Muscle layer of colon (tissue), 2 donors: ENCODE measurements around the gene MGME1.
"Not testable (repeated sequence)": the region's sequence is repeated elsewhere in the genome, so short reads cannot be mapped to it uniquely, and the experiment has no call there.

Experiments
- H3K27ac ChIP-seq: one replicate; pipeline ENCODE4 v1.7.0; 2013; ENCODE audit warnings: low read depth, mild to moderate bottlenecking, low read length, moderate library complexity
- H3K27me3 ChIP-seq, 2 donors: one replicate each; pipeline ENCODE4 v1.7.0; 2013; ENCODE audit warnings: low read length in 2 of 2, mild to moderate bottlenecking in 2 of 2; ENCODE audit not compliant: insufficient read depth in 2 of 2, control insufficient read depth in 1 of 2
- H3K36me3 ChIP-seq: one replicate; pipeline ENCODE4 v1.7.0; 2013; ENCODE audit warnings: mild to moderate bottlenecking, low read length; ENCODE audit not compliant: insufficient read depth
- H3K4me1 ChIP-seq: one replicate; pipeline ENCODE4 v1.7.0; 2013; ENCODE audit warnings: mild to moderate bottlenecking, low read length; ENCODE audit not compliant: insufficient read depth
- H3K4me3 ChIP-seq, 2 donors: one replicate each; pipeline ENCODE4 v1.7.0; 2013; ENCODE audit warnings: low read length in 2 of 2, low read depth in 1 of 2, mild to moderate bottlenecking in 1 of 2, moderate library complexity in 1 of 2
- H3K9ac ChIP-seq: one replicate; pipeline ENCODE4 v1.7.0; 2013; ENCODE audit warnings: low read length
- H3K9me3 ChIP-seq: one replicate; pipeline ENCODE4 v1.7.0; 2013; ENCODE audit warnings: mild to moderate bottlenecking, low read length
- donor health status: abdominal sarcoma.
- donor health status: Adenocarcinoma of cecum.

The MGME1 gene

GRCh38 chr20:18018100-18018499 lies 49.3 kb downstream of the MGME1 start:
- no peak overlapping the region for H3K4me3 ChIP-seq
- H3K27me3 ChIP-seq: no peaks in the 10 kb centered on the region
- no peak overlapping the region for H3K27ac ChIP-seq
- H3K9me3 ChIP-seq: no peaks in the 10 kb centered on the region
- H3K9ac ChIP-seq: no peak overlapping the region
- H3K36me3 ChIP-seq: no peaks in the 10 kb centered on the region
- no peaks in the 10 kb centered on the region for H3K4me1 ChIP-seq

- no peaks in the 10 kb centered on the region for H3K9me3 ChIP-seq
- no peak overlapping the region for H3K27ac ChIP-seq
- no peaks in the 10 kb centered on the region for H3K36me3 ChIP-seq
- no peak overlapping the region for H3K9ac ChIP-seq
- no peak overlapping the region for H3K4me3 ChIP-seq
- no peaks in the 10 kb centered on the region for H3K27me3 ChIP-seq
- no peaks in the 10 kb centered on the region for H3K4me1 ChIP-seq
Observed at GRCh38 chr20:18019068-18019467, 50.2 kb downstream of the MGME1 start.

- Histone ChIP-seq H3K27ac (no peak overlapping the region), H3K4me3 (no peak overlapping the region), H3K36me3 (no peaks in the 10 kb centered on the region), H3K9ac (no peak overlapping the region), H3K9me3 (no peaks in the 10 kb centered on the region), H3K4me1 (no peaks in the 10 kb centered on the region), H3K27me3 (no peaks in the 10 kb centered on the region)
Observed at GRCh38 chr20:18020931-18021330, 52.1 kb downstream of the MGME1 start.

- no peaks in the 10 kb centered on the region for H3K27me3 ChIP-seq
- no peaks in the 10 kb centered on the region for H3K4me1 ChIP-seq
- H3K4me3 ChIP-seq: no peak overlapping the region
- no peaks in the 10 kb centered on the region for H3K36me3 ChIP-seq
- H3K9me3 ChIP-seq: no peaks in the 10 kb centered on the region
- no peak overlapping the region for H3K9ac ChIP-seq
- H3K27ac ChIP-seq: no peak overlapping the region
Observed at GRCh38 chr20:18024606-18025127, 55.8 kb downstream of the MGME1 start.

- not testable (repeated sequence) for H3K27me3 ChIP-seq, H3K27ac ChIP-seq, H3K4me1 ChIP-seq, H3K9me3 ChIP-seq, H3K9ac ChIP-seq, H3K4me3 ChIP-seq, H3K36me3 ChIP-seq
Observed at GRCh38 chr20:18027011-18027410, 58.2 kb downstream of the MGME1 start.

- no peak overlapping the region for H3K9ac ChIP-seq
- no peak overlapping the region for H3K4me3 ChIP-seq
- no peaks in the 10 kb centered on the region for H3K4me1 ChIP-seq
- no peaks in the 10 kb centered on the region for H3K27me3 ChIP-seq
- H3K9me3 ChIP-seq: no peaks in the 10 kb centered on the region
- no peaks in the 10 kb centered on the region for H3K36me3 ChIP-seq
- no peak overlapping the region for H3K27ac ChIP-seq
Observed at GRCh38 chr20:18030020-18030419, 61.2 kb downstream of the MGME1 start.

GRCh38 chr20:18031050-18031449 lies 62.2 kb downstream of the MGME1 start:
- H3K9ac ChIP-seq: no peak overlapping the region
- no peaks in the 10 kb centered on the region for H3K4me1 ChIP-seq
- no peaks in the 10 kb centered on the region for H3K27me3 ChIP-seq
- no peak overlapping the region for H3K27ac ChIP-seq
- no peak overlapping the region for H3K4me3 ChIP-seq
- H3K36me3 ChIP-seq: no peaks in the 10 kb centered on the region
- no peaks in the 10 kb centered on the region for H3K9me3 ChIP-seq

- Histone ChIP-seq H3K9ac (no peak overlapping the region), H3K27me3 (no peaks in the 10 kb centered on the region), H3K4me3 (no peak overlapping the region), H3K9me3 (no peaks in the 10 kb centered on the region), H3K4me1 (no peaks in the 10 kb centered on the region), H3K36me3 (no peaks in the 10 kb centered on the region), H3K27ac (no peak overlapping the region)
Observed at GRCh38 chr20:18031888-18032509, 63.2 kb downstream of the MGME1 start.

GRCh38 chr20:18032977-18033892 lies 64.4 kb downstream of the MGME1 start:
- no peaks in the 10 kb centered on the region for H3K27me3 ChIP-seq
- no peaks in the 10 kb centered on the region for H3K36me3 ChIP-seq
- no peaks in the 10 kb centered on the region for H3K4me1 ChIP-seq
- H3K9me3 ChIP-seq: no peaks in the 10 kb centered on the region
- H3K27ac ChIP-seq: no peak overlapping the region
- no peak overlapping the region for H3K9ac ChIP-seq
- no peak overlapping the region for H3K4me3 ChIP-seq

- Histone ChIP-seq H3K9ac (no peak overlapping the region), H3K27ac (no peak overlapping the region), H3K9me3 (no peaks in the 10 kb centered on the region), H3K4me1 (no peaks in the 10 kb centered on the region), H3K36me3 (no peaks in the 10 kb centered on the region), H3K27me3 (no peaks in the 10 kb centered on the region), H3K4me3 (no peak overlapping the region)
Observed at GRCh38 chr20:18034039-18034438, 65.2 kb downstream of the MGME1 start.

GRCh38 chr20:18039063-18039462 lies 70.2 kb downstream of the MGME1 start:
- no peaks in the 10 kb centered on the region for H3K4me1 ChIP-seq
- no peaks in the 10 kb centered on the region for H3K27me3 ChIP-seq
- no peak overlapping the region for H3K27ac ChIP-seq
- no peak overlapping the region for H3K4me3 ChIP-seq
- H3K9ac ChIP-seq: no peak overlapping the region
- no peaks in the 10 kb centered on the region for H3K36me3 ChIP-seq
- no peaks in the 10 kb centered on the region for H3K9me3 ChIP-seq
